ENCODE results near the gene PLXNA2.

PLXNA2 gene

DNA sequence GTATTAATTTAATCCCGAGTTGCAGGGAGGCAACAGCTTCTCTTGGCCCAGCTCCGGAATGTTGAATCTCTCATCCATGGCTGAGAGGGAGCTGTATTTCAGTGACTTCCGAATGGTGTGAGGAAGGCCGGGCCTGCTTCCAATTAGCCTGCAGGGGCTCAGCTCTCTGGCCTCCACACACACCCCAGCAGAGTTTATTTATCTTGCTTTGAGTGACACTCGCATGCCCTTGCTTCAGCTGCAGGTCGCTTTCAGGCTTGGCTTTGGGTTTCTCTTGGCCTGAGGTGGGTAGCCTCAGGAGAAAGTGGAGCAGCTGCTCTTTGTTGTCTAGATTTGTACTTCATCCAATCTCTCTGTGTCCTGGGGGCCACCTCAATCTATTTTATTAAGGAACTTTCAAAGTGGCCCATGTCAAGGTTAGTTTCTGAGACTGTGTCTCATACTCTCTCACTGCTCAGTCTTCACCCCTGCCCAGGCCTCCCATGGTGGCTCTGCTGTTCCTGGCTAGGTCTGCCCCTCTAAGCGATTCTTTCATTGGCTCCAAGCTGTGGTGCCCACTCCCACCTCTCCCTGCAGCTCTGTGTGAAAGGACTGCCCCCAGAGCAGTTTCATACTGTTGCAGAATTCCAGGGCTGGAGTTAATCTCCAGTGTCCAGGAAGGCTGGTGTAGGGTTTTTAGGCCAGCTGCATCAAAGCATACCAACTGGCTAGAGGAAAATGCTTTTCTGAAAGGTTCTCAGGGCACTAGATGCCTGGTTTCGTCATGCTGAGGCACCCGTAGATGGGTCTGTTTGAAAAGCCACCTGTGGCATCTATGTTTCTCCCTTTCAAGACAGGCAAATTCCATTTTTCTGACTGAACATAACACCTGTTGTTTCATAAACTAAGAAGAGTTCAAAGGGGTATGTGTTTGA, 153.5 kb downstream of the PLXNA2 start:
- DNase-seq (ENCODE audit: low read depth), result no peak

DNA sequence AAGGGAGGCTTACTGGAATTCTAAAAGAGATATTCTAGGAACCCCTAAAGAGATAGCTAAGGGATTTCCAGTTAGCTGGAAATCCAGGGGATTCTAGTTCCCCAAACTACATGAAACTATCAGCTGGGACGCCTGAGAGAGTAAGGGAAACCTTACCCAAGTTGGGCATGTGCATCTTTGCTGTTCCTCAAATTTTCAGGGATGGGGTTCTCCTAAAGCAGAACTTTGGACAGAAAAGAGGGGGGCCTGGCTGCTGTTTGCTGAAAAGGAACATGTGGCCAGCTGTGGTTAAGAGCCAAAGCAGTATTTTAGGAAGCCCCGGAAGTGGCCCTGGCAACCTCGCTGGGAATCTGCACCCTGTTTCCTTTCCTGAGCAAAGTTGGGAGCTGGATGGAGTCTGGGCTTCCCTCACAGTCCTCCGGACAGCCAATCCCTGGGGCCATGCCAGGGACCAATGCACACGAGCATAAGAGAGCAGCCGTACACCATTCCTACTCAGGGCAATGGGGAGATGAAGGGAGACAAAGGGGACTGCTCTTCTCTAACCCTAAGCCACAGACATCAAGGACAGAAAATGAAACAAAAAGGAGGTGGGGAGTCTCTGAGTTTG, 154.3 kb downstream of the PLXNA2 start:
- DNase-seq (ENCODE audit: low read depth), result no peak

DNA sequence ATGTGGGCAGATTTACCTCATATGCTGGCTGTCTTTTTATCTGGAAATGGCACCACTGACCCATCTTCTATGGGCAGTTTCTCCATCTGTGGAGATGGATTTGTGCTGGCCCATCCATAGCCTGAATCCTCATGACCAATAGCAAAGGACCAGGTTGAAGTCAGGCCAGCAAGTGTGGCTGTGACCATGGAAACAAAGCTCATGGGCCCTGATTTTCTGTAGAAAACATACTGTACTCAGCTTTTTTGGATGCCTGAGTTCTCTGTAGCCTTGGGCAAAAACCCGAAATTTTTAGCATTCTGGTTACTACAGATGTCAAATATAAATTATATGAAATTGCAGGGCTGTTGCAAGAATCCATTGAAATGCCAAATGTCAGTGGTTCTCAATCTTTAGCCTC, 155.0 kb downstream of the PLXNA2 start:
- DNase-seq (ENCODE audit: low read depth), result no peak

DNA sequence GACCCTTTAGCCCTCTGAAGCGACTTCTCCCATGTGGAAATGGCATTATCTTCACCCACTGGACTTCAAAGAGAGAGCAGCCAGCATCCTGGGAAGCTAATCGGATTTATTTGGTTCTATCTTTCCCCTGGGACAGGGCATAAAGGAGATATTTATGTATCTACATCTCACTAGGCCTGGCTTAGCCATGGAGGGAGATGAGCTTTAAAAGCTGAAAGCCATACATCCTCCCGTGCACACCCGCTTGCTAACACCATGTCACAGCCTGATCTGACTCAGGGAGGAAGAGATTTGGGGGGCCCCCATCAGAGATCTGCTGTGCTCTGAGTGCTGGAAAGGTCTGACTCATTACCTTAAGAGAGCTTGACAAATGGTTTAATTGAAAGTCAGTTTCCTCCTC, 155.9 kb downstream of the PLXNA2 start:
- DNase-seq (ENCODE audit: low read depth), result no peak

DNA sequence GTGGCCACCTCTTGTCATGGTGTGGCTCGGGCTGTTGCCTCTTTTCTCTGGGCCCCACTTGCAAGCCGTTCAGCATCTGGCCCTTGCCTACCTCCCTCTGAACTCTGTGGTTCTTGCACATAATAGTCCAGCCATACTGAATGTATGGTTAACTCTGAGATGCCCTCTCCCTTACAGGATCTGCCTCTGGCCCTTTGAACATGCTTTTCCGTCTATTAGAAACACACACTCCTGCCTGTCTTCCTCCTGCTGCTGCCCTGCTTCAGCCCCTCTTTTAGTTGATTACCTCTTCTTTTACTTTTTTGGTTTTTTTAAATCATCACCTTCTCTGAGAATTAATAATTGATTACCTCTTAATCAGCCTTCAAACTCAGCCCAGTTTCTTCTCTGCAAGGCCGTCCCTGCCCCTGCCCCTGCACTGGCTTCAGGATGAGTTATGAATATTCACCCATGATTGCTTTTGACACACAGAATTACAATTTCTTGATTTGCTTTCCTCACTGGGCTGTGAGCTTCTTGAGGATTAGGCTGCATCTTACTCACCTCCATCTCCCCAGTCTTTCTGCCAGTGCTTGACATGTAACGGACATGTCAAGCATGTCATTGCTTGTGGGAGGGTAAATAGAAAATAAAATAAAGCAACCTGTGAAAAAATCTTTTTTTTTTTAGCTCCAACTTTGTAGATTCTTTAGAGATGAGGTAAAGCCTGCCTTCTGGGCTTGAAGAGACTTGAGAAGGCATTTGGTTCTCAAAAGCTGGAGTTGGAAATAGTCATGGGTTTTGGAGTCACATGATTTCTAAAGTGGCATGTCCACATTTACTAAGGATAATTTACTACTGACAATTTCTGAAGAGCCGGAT, 158.3 kb downstream of the PLXNA2 start:
- no peak for DNase-seq (ENCODE audit: low read depth)

DNA sequence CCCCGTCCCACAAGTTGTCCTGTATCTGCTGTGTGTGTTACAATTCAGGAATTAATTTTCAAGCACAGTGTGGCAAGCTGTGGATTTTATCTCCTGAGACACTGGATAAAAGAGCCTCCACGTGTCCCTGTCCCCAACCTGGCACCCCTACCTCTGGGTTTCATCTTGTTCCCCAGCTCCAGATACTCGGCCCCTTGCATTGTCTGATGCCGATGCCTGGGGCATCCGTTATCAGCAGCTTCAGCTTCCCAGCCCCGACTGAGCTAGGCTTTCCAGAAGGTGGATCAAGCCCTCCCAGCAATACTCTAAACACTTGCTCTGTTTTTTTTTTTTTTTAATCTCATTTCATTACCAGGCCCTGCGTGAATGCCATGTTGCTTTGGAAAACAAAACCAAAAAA, 159.4 kb downstream of the PLXNA2 start:
- no peak for DNase-seq (ENCODE audit: low read depth)

DNA sequence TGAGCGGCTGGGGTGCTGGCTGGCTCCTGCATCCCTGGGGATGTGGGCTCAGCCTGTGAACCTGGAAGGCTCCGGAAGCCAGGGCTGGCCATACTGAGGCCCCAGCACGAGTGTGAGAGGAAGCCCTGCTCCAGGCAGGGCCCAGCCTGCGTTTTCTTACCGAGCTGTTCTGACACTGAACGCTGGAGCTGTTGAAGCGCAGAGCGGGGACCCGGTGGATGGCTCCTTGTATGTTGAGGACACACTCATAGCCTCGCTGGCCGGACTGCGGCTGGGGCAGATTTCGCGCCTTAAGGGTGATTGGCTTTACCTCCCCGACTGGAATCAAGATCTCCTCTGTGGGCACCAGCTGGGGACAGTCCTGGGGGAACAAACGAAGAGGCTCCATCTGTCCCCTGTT, 160.0 kb downstream of the PLXNA2 start:
- DNase-seq (ENCODE audit: low read depth), result no peak

DNA sequence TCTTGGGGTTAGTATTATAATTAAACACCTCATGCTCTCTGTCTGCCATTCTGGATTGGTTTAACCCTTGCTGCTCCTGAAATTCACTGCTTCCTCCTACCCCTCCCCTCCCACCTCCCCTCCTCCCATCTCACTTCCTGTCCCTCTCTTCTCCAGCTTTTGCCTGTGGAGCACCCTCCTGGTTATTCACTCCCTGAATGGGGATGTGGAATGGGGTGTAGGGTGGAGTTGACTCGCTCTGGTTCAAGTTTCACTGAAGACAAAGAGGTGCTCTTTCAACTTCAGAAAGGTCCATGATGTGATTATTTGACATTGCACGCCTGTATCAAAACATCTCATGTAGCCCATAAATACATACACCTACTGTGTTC, 160.5 kb downstream of the PLXNA2 start:
- DNase-seq (ENCODE audit: low read depth), result no peak

DNA sequence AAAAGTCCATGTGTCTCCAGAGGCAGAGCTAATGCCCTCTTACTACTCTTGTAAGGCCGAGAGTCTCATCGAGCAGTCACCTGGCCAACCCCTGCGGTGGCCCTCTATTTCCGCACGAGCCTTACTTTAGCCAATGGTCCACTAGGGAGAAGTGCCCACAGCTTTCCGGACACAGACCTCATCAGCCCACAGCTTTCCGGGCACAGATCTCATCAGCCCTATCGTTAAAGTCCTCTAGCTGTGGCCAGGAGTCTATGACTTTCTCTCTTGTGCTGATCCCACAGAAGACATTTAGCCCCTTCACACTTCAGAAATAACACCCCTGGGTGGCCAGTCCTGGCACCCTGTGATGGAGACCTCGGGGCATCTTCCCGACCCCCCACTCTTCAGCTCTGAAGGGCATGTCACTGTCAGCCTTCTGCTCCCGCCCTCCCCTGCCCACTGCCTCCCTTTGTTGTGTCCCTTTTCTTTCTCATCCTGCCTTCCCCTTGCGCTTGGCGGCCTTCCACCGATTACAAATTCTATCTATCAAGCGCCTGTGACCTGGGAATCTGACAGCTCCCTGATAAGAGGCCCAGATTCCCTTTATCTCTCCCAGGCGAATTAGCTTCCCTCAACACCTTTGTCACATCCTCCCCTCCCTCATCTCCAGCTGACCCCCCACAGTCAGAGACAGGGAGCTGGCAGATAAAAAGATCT, 161.0 kb downstream of the PLXNA2 start:
- no peak for DNase-seq (ENCODE audit: low read depth)

DNA sequence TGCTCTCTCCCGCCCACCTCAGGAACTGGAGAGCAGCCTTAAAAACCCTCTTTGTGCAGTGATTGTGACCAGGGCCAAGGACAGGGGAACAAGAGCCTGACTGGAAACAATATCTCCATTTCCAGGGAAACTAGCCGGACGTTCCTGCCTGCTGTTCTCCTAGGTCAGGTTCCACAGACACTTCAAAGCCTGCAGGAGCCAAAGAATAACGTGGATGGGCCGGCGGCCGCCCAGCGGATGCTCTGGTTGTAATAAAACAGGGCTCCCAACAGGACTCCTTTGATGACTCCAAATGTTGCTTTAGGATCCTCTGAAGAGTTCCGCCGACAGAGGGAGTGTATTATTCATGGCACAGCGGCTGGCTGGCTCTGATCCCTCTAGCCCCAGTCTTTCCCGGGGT, 162.2 kb downstream of the PLXNA2 start:
- DNase-seq (ENCODE audit: low read depth), result no peak

DNA sequence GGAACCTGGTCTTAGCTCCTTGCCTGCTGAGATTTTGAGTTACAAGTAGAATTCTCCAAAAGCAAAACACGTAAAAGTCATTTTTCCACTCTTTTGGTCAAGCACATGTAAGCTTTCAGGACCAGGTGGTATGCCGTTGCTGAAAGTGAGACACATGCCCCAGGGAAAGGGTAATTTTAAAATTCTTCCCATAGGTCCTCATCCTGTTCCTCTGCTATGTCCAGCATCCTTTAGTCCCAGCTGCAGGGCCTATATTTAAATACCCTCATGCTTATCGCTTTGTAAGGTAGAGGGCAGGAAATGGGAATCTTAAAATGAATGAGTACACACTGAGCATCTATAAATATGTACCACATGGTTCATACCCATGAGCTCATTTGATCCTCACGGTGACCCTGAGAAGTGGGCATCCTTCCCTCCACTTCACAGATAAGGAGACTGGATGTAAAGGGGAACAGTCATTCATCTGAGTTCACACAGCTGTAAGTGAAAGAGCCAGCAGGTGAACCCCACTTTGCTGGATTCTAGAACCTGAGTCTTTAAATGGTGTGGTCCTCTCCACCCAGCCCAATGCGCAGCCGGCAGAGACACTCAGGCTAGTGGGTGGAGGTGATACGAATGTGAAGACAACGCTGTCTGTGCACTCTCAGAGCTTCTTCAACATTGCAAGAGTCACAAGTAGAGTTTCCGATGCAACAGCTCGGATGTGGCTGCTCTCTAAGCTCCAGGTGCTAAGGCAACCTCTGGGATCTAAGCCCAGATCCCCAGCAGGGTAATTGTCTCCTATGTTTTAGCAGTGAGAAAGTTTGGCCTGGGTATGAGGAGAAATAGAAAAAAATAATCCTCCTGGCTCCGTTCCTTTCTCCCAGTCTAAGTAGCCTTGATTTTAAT, 163.5 kb downstream of the PLXNA2 start:
- DNase-seq (ENCODE audit: low read depth), result no peak

DNA sequence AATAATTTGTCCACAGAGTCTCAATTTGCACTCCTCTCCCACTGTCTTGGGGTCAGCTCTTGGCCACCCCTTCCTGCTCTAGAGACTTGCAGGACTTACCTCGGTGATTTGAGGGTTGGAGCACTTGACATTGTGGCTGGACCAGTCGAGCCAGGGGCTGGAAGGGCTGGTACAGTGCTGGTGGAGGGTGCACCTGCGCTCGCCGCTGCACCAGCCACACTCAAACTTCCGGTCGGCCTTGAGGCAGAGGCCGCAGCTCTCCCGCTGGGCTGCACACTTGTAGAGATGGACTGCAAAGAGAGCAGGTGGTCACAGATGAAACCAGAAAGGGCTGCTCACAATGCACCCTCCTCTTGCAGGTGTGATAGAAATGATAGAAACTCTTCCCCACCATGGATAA, 165.0 kb downstream of the PLXNA2 start:
- DNase-seq (ENCODE audit: low read depth), result no peak

DNA sequence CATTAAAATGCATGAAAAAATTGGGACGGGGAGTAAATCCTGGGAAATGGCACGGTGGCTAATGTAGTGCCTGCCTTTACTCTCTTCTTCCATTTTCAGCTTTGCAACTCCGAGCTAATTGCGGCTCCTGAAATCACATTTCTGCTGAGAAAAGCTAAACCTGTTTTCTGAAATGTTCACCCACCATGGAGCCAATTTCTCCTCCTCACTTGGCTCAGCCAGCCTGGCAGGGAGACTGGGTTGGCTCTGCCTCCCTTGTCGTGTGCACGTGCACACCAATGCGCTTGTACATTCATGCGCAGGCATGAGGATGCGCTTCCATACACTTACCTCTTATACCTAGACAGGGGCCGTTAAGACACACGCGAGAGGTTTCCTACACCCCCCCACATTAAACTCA, 165.4 kb downstream of the PLXNA2 start:
- no peak for DNase-seq (ENCODE audit: low read depth)

DNA sequence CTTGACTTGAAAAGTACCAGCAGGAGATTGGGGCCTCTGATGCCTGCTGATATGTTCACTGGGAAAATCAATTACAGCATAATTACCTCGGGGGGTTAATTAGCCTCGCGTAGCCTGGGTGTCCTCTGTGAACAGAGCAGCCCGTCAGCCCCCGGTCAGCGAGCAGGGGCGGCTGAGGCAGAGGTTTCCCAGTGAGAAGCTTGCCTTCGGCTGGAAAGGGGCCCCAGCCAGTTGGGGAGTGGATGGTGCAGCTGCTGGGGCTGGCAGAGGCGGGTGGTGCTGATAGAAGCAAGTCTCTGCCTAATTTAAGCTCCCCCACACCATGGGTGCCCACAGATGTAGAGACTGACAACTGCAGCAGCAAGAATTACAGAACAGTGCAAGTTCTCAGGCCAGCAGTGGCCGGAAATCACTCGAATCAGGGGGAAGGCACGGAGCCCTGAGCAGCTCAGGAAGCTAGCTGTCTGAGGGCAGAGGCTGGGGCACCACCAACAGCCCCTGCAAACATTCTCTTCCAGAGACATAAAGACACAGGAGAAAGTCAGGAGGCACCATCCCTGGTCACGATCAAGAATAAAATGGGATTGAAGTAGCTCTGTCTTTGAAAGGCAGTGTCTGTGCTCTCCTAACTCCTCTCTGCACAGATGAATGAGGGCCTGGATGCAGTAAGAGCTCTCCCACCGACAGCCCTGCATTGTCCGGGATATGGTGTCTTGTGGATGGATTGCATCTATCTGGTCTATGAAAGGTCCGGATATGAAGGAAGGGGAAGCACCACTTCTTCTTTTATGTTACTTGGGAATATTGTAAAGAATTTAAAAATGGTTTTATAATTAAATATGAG, 166.7 kb downstream of the PLXNA2 start:
- DNase-seq (ENCODE audit: low read depth), result no peak

DNA sequence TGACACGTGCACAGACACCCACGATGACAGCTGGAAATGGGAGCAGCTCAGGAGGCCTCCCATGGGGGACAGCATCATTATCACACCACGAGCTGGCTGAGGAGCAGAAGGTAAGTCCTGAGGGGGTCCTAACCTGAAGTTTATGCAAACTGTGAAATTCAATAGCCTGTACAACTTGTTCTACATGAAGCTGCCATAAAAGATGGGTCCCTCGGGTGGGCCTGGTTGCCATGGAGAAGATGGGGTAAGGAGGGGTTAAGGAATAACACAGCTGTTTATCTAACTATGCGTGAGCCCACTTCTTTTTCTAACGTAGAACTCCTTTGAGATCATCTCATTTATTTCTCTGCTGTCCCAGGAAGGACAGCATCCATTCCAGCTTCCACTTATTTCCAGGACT, 169.8 kb downstream of the PLXNA2 start:
- DNase-seq (ENCODE audit: low read depth), result no peak

DNA sequence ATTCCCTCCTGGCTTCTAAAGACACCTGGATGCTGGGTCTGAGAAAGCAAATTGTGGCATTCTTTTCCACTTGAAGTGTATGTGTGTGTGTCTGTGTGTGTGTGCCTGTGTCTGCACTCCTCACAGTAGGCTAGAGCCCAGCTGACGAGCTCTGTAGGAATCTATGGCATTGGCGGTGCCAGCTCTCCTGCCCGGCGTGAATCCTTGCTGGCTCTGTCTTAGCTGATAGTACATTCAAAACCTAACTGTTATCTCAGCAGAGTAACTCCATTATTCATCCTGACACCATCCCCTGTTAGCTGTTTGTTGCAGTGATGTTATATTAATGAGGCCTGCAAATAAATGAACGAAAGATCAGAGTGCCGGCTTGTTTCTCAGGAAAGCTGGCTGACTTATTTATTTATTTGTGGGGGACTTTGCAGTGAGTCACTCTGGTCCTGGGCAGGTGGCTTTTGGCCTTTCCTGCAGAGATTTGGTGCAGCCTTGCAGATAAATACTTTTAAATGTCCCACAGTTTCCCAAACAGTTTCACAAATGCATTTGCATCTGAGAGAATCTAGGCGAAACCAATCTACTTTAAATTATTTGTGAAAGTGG, 172.7 kb downstream of the PLXNA2 start:
- no peak for DNase-seq (ENCODE audit: low read depth)

DNA sequence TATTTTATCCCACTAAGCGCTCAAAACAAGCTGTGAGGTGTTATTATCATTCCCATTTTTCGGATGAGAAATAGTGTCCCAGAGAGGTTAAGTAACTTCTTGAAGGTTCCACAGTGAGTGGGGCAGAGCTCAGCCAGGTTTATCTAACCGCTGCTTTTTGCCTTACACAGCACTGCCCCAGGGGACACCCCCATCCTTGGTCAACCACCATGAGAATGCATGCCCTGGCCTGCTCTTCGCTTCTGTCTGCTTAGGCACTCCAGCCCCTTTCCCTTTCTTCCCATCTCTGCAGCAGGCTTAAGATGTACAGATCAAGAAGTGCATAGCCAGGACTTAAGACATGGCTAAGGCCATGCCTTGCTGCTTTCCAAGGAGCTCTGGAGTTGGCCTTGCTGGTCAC, 174.3 kb downstream of the PLXNA2 start:
- DNase-seq (ENCODE audit: low read depth), result no peak

DNA sequence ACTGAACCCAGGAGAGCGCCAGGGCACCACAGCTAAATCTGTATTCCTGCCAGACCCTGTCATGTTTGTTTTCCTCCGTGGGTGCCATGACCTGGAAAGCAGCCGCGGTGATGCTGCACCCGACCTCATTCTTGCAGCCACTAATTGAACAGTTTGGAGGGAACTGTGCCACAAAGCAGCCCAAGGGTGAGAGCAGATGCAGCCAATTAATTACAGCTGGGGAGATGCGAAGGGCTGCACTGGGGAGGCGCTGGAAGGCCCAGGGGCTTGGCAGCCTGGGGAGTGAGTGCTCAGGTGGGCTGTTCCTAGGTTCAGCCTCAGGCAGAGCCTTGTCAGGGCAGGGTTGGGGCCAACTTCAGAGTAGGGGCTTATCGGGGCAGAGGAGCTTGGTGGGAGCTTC, 174.9 kb downstream of the PLXNA2 start:
- DNase-seq (ENCODE audit: low read depth), result no peak

DNA sequence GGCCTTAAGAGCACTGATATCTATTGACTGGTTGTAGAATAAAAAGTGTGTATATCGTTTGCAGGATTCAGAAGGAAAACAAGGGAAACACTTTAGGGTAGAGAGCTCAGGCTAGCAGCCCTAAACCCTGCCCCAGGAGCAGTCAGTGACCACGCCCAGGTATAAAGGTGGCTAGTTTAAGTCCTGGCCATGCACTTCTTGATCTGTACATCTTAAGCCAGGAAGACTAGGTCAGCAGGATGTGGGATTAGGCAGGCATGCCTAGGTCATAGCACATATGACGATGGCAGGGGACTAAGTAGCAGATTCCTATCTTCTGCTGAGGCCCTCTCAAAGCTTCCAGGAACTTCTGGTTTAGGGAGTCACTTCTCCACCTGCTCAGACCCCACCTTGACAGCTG, 175.3 kb downstream of the PLXNA2 start:
- DNase-seq (ENCODE audit: low read depth), result no peak

DNA sequence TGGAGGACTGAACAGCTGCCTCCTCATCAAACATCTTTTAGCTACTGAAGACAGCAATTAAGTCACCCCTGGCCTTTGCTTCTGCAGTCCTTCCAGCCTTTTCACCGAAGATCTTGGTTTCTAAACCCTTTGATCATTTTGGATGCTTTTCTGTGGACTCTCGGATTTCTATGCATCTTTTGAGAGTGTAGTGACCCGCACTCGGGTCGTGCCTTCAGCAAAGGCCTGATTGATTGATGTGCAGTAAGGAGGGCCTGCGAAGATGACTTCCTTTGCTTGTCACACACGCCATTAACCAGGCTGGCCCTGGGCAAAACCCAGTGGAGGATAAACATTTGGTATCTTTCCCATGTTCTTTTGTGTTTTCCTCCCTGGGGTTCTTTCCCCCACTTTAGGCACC, 175.8 kb downstream of the PLXNA2 start:
- no peak for DNase-seq (ENCODE audit: low read depth)

Measured in stimulated activated CD8-positive, alpha-beta memory T cell treated with anti-CD3 and anti-CD28 coated beads, Interleukin-12 subunit alpha, Interleukin-12 subunit beta, amount 100 ng/mL, for 4 hours (primary cell).